GM21717 (cell line): ENCODE data around the gene ACSL3.

Experiments used
- ATAC-seq: cut with Tn5 transposase; IDR thresholded peaks from one replicate; pipeline ENCODE4 v1.9.1; 2021; ENCODE audit warnings: mild to moderate bottlenecking, moderate library complexity; ENCODE audit not compliant: unreplicated experiment

Gene ACSL3

GRCh38 chr2:222878877-222879603, 18.2 kb downstream of the ACSL3 start:
- ATAC-seq = no peak

- ATAC-seq = no peak
Measured at GRCh38 chr2:222879604-222879933, 18.7 kb downstream of the ACSL3 start.

- ATAC-seq = no peak
Measured at GRCh38 chr2:222882484-222882928, 21.7 kb downstream of the ACSL3 start.

GRCh38 chr2:222883420-222883819, 22.6 kb downstream of the ACSL3 start:
- ATAC-seq = no peak

- no peak for ATAC-seq
Measured at GRCh38 chr2:222884114-222884771, 23.4 kb downstream of the ACSL3 start.

GRCh38 chr2:222884805-222885424, 24.1 kb downstream of the ACSL3 start:
- no peak for ATAC-seq

GRCh38 chr2:222887124-222887523, 26.3 kb downstream of the ACSL3 start:
- ATAC-seq = no peak

GRCh38 chr2:222888716-222889115, 27.9 kb downstream of the ACSL3 start:
- no peak for ATAC-seq

GRCh38 chr2:222891890-222892289, 31.1 kb downstream of the ACSL3 start:
- no peak for ATAC-seq

GRCh38 chr2:222892321-222892720, 31.5 kb downstream of the ACSL3 start:
- no peak for ATAC-seq

- ATAC-seq = no peak
Measured at GRCh38 chr2:222892761-222893160, 31.9 kb downstream of the ACSL3 start.

- no peak for ATAC-seq
Measured at GRCh38 chr2:222893716-222894115, 32.9 kb downstream of the ACSL3 start.

- ATAC-seq = no peak
Measured at GRCh38 chr2:222895144-222895543, 34.3 kb downstream of the ACSL3 start.

- no peak for ATAC-seq
Measured at GRCh38 chr2:222897898-222898297, 37.1 kb downstream of the ACSL3 start.

- no peak for ATAC-seq
Measured at GRCh38 chr2:222899413-222900181, 38.8 kb downstream of the ACSL3 start.

- no peak for ATAC-seq
Measured at GRCh38 chr2:222900354-222900753, 39.5 kb downstream of the ACSL3 start.

- ATAC-seq = no peak
Measured at GRCh38 chr2:222902660-222903059, 41.8 kb downstream of the ACSL3 start.

- no peak for ATAC-seq
Measured at GRCh38 chr2:222903234-222904220, 42.7 kb downstream of the ACSL3 start.

GRCh38 chr2:222904557-222905258, 43.9 kb downstream of the ACSL3 start:
- no peak for ATAC-seq

- ATAC-seq = no peak
Measured at GRCh38 chr2:222907048-222907447, 46.2 kb downstream of the ACSL3 start.
